Right atrium auricular region (tissue), 2 donors: ENCODE results near the gene ZNF397. TPM values are rescaled to one million over a fixed set of nuclear protein-coding genes. Genes with fewer than 3 reads are reported as not detected.

Source experiments
- DNase-seq: peaks from one replicate; pipeline ENCODE4 v3.0.0-alpha.2; 2019; ENCODE audit warnings: low spot score
- H3K27ac ChIP-seq, 2 donors: fragments of 200-600 bp; sonication (generic); 1 replicate in 1 of 2; 2 replicates in 1 of 2; pipeline ENCODE4 v1.5.1; 2016 to 2019
- H3K27me3 ChIP-seq, 2 donors: fragments of 200-600 bp; sonication (generic); one replicate each; pipeline versions ENCODE4 v1.5.1 to v1.6.0; 2017 to 2019
- H3K36me3 ChIP-seq: fragments of 200-600 bp; sonication (generic); one replicate; pipeline ENCODE4 v1.5.1; 2016
- H3K4me1 ChIP-seq, 2 donors: fragments of 200-600 bp; sonication (generic); one replicate each; pipeline versions ENCODE4 v1.5.1 to v1.6.0; 2017 to 2019
- H3K4me3 ChIP-seq, 2 donors: fragments of 200-600 bp; sonication (generic); 1 replicate in 1 of 2; 2 replicates in 1 of 2; pipeline ENCODE4 v1.5.1; 2017 to 2019; ENCODE audit warnings: mild to moderate bottlenecking in 1 of 2, moderate library complexity in 1 of 2
- H3K9me3 ChIP-seq, 2 donors: fragments of 200-600 bp; sonication (generic); one replicate each; pipeline ENCODE4 v1.5.1; 2019
- CTCF ChIP-seq, 2 donors: fragments of 200-600 bp; sonication (generic); IDR thresholded peaks; one replicate each; pipeline ENCODE4 v1.5.1; 2019; ENCODE audit warnings: antibody characterized with exemption in 2 of 2
- total RNA-seq, 2 donors: library from RNA; depleted of rRNA; stranded (reverse); fragments of >200 nt; gene quantifications; one replicate each; pipeline ENCODE4 v1.1.0, GENCODE V29; 2016

ZNF397 gene
- total RNA-seq, 2 donors from 2014 or later = 11.3 to 12.0 TPM

- peaks cover 64% of the 10 kb centered on the region for H3K36me3 ChIP-seq
Measured at GRCh38 chr18:35247412-35248249, 6.8 kb downstream of the ZNF397 start.

GRCh38 chr18:35248429-35248828 is 7.6 kb downstream of the ZNF397 start:
- Histone ChIP-seq H3K27ac (no peak overlapping the region), H3K4me1 (no peaks in the 10 kb centered on the region), H3K36me3 (peaks cover 64% of the 10 kb centered on the region), H3K9me3 (peaks cover 0 to 3% of the 10 kb centered on the region in 2 donors), H3K4me3 (no peak overlapping the region), H3K27me3 (no peaks in the 10 kb centered on the region)
- no peak for DNase-seq
- TF ChIP-seq CTCF (IDR thresholded peaks at IDR 0.05) = no peak

More at GRCh38 chr18:35247412-35248249, 6.8 kb downstream of the ZNF397 start:
- DNase-seq = no peak
- Histone ChIP-seq H3K27ac (no peak overlapping the region), H3K27me3 (no peaks in the 10 kb centered on the region), H3K4me3 (no peak overlapping the region), H3K4me1 (no peaks in the 10 kb centered on the region), H3K9me3 (no peaks in the 10 kb centered on the region)
- TF ChIP-seq CTCF (IDR thresholded peaks at IDR 0.05) = no peak

GRCh38 chr18:35252466-35252865 is 11.6 kb downstream of the ZNF397 start:
- peaks cover 0 to 7% of the 10 kb centered on the region in 2 donors for H3K9me3 ChIP-seq
- no peak for DNase-seq
- TF ChIP-seq CTCF (IDR thresholded peaks at IDR 0.05) = no peak
- no peak overlapping the region for H3K4me3 ChIP-seq
- H3K27me3 ChIP-seq = no peaks in the 10 kb centered on the region
- H3K27ac ChIP-seq = no peak overlapping the region
- peaks cover 59% of the 10 kb centered on the region for H3K36me3 ChIP-seq
- H3K4me1 ChIP-seq = no peaks in the 10 kb centered on the region

- Histone ChIP-seq H3K9me3 (peaks cover 0 to 7% of the 10 kb centered on the region in 2 donors), H3K36me3 (peaks cover 57% of the 10 kb centered on the region), H3K4me1 (no peaks in the 10 kb centered on the region), H3K27me3 (no peaks in the 10 kb centered on the region), H3K4me3 (no peak overlapping the region), H3K27ac (no peak overlapping the region)
- no peak for DNase-seq
- no peak for TF ChIP-seq CTCF (IDR thresholded peaks at IDR 0.05)
Measured at GRCh38 chr18:35253655-35254287, 12.9 kb downstream of the ZNF397 start.

- peaks cover 48% of the 10 kb centered on the region for H3K36me3 ChIP-seq
- TF ChIP-seq CTCF (IDR thresholded peaks at IDR 0.05) = no peak
- H3K27me3 ChIP-seq = no peaks in the 10 kb centered on the region
- no peak overlapping the region for H3K4me3 ChIP-seq
- no peaks in the 10 kb centered on the region for H3K4me1 ChIP-seq
- H3K27ac ChIP-seq = no peak overlapping the region
- H3K9me3 ChIP-seq = peaks cover 0 to 7% of the 10 kb centered on the region in 2 donors
- no peak for DNase-seq
Measured at GRCh38 chr18:35256947-35257346, 16.1 kb downstream of the ZNF397 start.
